Ovary (tissue), 9 donors: ENCODE data around the gene GMPR. TPM values are rescaled to one million over a fixed set of nuclear protein-coding genes. Genes with fewer than 3 reads are reported as not detected.

Source experiments
- DNase-seq, 5 donors: peaks; one replicate each; pipeline ENCODE4 v3.0.0-alpha.2; 2019 to 2020
- H3K27ac ChIP-seq, 2 donors: fragments of 200-600 bp; one replicate each; pipeline versions ENCODE4 v1.5.1 to v1.8.0; 2019 to 2022
- H3K27me3 ChIP-seq: fragments of 200-600 bp; one replicate; pipeline ENCODE4 v1.8.0; 2022
- H3K36me3 ChIP-seq: fragments of 200-600 bp; sonication (generic); one replicate; pipeline ENCODE4 v1.5.1; 2019
- H3K4me1 ChIP-seq: one replicate; pipeline ENCODE4 v1.8.1; 2013; ENCODE audit warnings: mild to moderate bottlenecking, moderate library complexity; ENCODE audit not compliant: insufficient read depth
- H3K4me3 ChIP-seq: fragments of 200-600 bp; sonication (generic); one replicate; pipeline ENCODE4 v1.5.1; 2017
- H3K9me3 ChIP-seq, 2 donors: fragments of 200-600 bp in 1 of 2; sonication (generic) in 1 of 2; one replicate each; pipeline versions ENCODE4 v1.5.1 to v1.8.1; 2013 to 2019; ENCODE audit warnings: mild to moderate bottlenecking in 1 of 2, moderate library complexity in 1 of 2
- CTCF ChIP-seq, 3 donors: fragments of 450-650 bp in 2 of 3; fragments of 200-600 bp in 1 of 3; IDR thresholded peaks; one replicate each; pipeline versions ENCODE4 v1.5.1 to v1.8.0; 2016 to 2022; ENCODE audit warnings: antibody characterized with exemption in 3 of 3, mild to moderate bottlenecking in 1 of 3
- EP300 ChIP-seq: sonication (generic); formaldehyde crosslinking; IDR thresholded peaks from one replicate; pipeline ENCODE4 v1.6.1; 2017; ENCODE audit warnings: antibody characterized with exemption
- POLR2A ChIP-seq: fragments of 450-650 bp; IDR thresholded peaks from one replicate; pipeline ENCODE4 v1.6.1; 2017; ENCODE audit warnings: antibody characterized with exemption, mild to moderate bottlenecking, moderate library complexity
- WGBS, 3 donors: extraction: QIAGEN DNeasy Blood & Tissue Kit in 1 of 3; methylation state at CpG; one replicate each; pipeline versions ENCODE4 v1.1.5 to v1.1.7; 2013 to 2017; 5-methylcytosine and 5-hydroxymethylcytosine counted together
- intact Hi-C, 4 donors: fragments of 100-400 bp; cut with DNase I; formaldehyde crosslinking; loops; one replicate each; pipeline versions ENCODE4 v1.11.0 to v1.15.1; 2022 to 2023
- polyA plus RNA-seq, 2 donors: library from polyadenylated mRNA; stranded (reverse); fragments of 200-250 nt in 1 of 2; fragments of 350-450 nt in 1 of 2; fragmentation: Illumina TruSeq in 1 of 2; extraction: RNeasy Lipid Tissue Mini Kit (QIAGEN cat#74804) in 1 of 2; gene quantifications; one replicate each; pipeline ENCODE4 v1.2.3, GENCODE V29; 2013 to 2014
- total RNA-seq, 7 donors: library from RNA; depleted of rRNA in 2 of 7; stranded (reverse); fragments of >200 nt in 2 of 7; fragmentation: NEBNext Ultra II Directional in 3 of 7; extraction: Animal tissue kit (Norgen Biotek cat#: 25700) in 3 of 7; gene quantifications; one replicate each; pipeline versions ENCODE4 v1.1.0 to v1.2.4, GENCODE V29; 2016 to 2023
- donor health status: DM: no; HTN: no; CAD: no; lungs with moderate emphysema.
- donor health status: DM: no; HTN: no; CAD: no.
- donor health status: Bipolar disorder and iron deficiency.
- donor health status: DM: yes; HTN: yes; CAD: no.
- donor health status: DM: no; HTN: no; CAD: no.
- donor health status: DM: yes; HTN: yes; CAD: no.

Gene GMPR
- total and polyA plus RNA-seq, 9 donors, result 18.6 to 50.2 (median 35.1) TPM

- peaks cover 3% of the 10 kb centered on the region for H3K4me1 ChIP-seq
- DNase-seq, result no peak
- no peaks in the 10 kb centered on the region for H3K27me3 ChIP-seq
- TF ChIP-seq CTCF (IDR thresholded peaks at IDR 0.05) (peak in 2 of 3 donors; percentile 24 to 45), POLR2A (no peak), EP300 (no peak)
- intact Hi-C loops, result no loop called here
- H3K4me3 ChIP-seq, result no peak overlapping the region
- H3K36me3 ChIP-seq, result no peaks in the 10 kb centered on the region
- no peaks in the 10 kb centered on the region for H3K9me3 ChIP-seq
- 61 to 71% (median 68%) methylated on average over 7 of the region's 7 CpGs for WGBS, 3 donors
- H3K27ac ChIP-seq, result no peak overlapping the region
Measured at GRCh38 chr6:16316741-16317251, 78.4 kb downstream of the GMPR start.

GRCh38 chr6:16318538-16318937 is 80.2 kb downstream of the GMPR start:
- Histone ChIP-seq H3K27ac (no peak overlapping the region), H3K4me3 (no peak overlapping the region), H3K4me1 (peaks cover 3% of the 10 kb centered on the region), H3K27me3 (no peaks in the 10 kb centered on the region), H3K9me3 (no peaks in the 10 kb centered on the region), H3K36me3 (no peaks in the 10 kb centered on the region)
- 36 to 60% (median 57%) methylated on average over 6 of the region's 6 CpGs for WGBS, 3 donors
- no peak for TF ChIP-seq POLR2A
- TF ChIP-seq EP300, result no peak
- no peak for TF ChIP-seq CTCF (IDR thresholded peaks at IDR 0.05)
- intact Hi-C loops, result no loop called here
- DNase-seq, result no peak

GRCh38 chr6:16318953-16319720 is 80.8 kb downstream of the GMPR start:
- TF ChIP-seq CTCF (IDR thresholded peaks at IDR 0.05) (no peak), EP300 (no peak), POLR2A (no peak)
- intact Hi-C loops, result no loop called here
- WGBS, 3 donors, result 96 to 98% (median 97%) methylated on average over 8 of the region's 8 CpGs
- DNase-seq, result no peak
- no peaks in the 10 kb centered on the region for H3K27me3 ChIP-seq
- H3K4me1 ChIP-seq, result peaks cover 3% of the 10 kb centered on the region
- H3K27ac ChIP-seq, result no peak overlapping the region
- no peaks in the 10 kb centered on the region for H3K9me3 ChIP-seq
- H3K4me3 ChIP-seq, result no peak overlapping the region
- H3K36me3 ChIP-seq, result no peaks in the 10 kb centered on the region

GRCh38 chr6:16319813-16320532 is 81.6 kb downstream of the GMPR start:
- Histone ChIP-seq H3K4me1 (peaks cover 3% of the 10 kb centered on the region), H3K4me3 (no peak overlapping the region), H3K36me3 (no peaks in the 10 kb centered on the region), H3K27ac (peak overlapping the region; percentile 19 to 26), H3K9me3 (no peaks in the 10 kb centered on the region), H3K27me3 (no peaks in the 10 kb centered on the region)
- 24 to 29% (median 25%) methylated on average over 16 of the region's 16 CpGs for WGBS, 3 donors
- TF ChIP-seq CTCF (IDR thresholded peaks at IDR 0.05), result no peak
- TF ChIP-seq EP300, result no peak
- TF ChIP-seq POLR2A, result no peak
- peak; percentile 47 to 60 (median 54) for DNase-seq
- intact Hi-C loops, result loop anchor here in 1 of 4 donors (10.0 kb wide), 1 partner anchor 95 kb away; no protein-coding TSS in a partner anchor
